ENCODE data around the gene U2AF1L4.

Gene U2AF1L4

GRCh38 chr19:35710784-35711723 is 34.2 kb downstream of the U2AF1L4 start:
- Histone ChIP-seq H3K4me3 (no peak overlapping the region), H3K27me3 (no peaks in the 10 kb centered on the region), H3K36me3 (no peaks in the 10 kb centered on the region), H3K9me3 (no peaks in the 10 kb centered on the region), H3K4me1 (peaks cover 0 to 10% (median 7%) of the 10 kb centered on the region in 4 donors), H3K27ac (no peak overlapping the region)
- intact Hi-C loops (cut with DNase I; ENCODE audit: low total_unique reads), result loop anchor here (10.0 kb wide), 1 partner anchor 586 kb away; no protein-coding TSS in a partner anchor
- TF ChIP-seq, protein P1, sequence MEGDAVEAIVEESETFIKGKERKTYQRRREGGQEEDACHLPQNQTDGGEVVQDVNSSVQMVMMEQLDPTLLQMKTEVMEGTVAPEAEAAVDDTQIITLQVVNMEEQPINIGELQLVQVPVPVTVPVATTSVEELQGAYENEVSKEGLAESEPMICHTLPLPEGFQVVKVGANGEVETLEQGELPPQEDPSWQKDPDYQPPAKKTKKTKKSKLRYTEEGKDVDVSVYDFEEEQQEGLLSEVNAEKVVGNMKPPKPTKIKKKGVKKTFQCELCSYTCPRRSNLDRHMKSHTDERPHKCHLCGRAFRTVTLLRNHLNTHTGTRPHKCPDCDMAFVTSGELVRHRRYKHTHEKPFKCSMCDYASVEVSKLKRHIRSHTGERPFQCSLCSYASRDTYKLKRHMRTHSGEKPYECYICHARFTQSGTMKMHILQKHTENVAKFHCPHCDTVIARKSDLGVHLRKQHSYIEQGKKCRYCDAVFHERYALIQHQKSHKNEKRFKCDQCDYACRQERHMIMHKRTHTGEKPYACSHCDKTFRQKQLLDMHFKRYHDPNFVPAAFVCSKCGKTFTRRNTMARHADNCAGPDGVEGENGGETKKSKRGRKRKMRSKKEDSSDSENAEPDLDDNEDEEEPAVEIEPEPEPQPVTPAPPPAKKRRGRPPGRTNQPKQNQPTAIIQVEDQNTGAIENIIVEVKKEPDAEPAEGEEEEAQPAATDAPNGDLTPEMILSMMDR (IDR thresholded peaks at IDR 0.05), result no peak
- DNase-seq, result no peak

- no peak for DNase-seq
- peaks cover 0 to 8% of the 10 kb centered on the region in 2 donors for H3K27me3 ChIP-seq
- H3K27ac ChIP-seq, result no peak overlapping the region
- H3K36me3 ChIP-seq, result no peaks in the 10 kb centered on the region
- TF ChIP-seq, protein P1 (IDR thresholded peaks at IDR 0.05), result no peak
- no peaks in the 10 kb centered on the region for H3K9me3 ChIP-seq
- intact Hi-C loops (cut with DNase I; ENCODE audit: low total_unique reads), result no loop called here
- H3K4me3 ChIP-seq, result no peak overlapping the region
- H3K4me1 ChIP-seq, result peaks cover 0 to under 1% (median 0%) of the 10 kb centered on the region in 4 donors
Observed at GRCh38 chr19:35708391-35708790, 36.8 kb downstream of the U2AF1L4 start.

- H3K9me3 ChIP-seq, result no peaks in the 10 kb centered on the region
- H3K27me3 ChIP-seq, result peaks cover 0 to 8% of the 10 kb centered on the region in 2 donors
- intact Hi-C loops (cut with DNase I; ENCODE audit: low total_unique reads), result no loop called here
- no peak within 1 kb of the TSS for H3K4me3 ChIP-seq
- H3K36me3 ChIP-seq, result no peaks in the 10 kb centered on the region
- H3K4me1 ChIP-seq, result peaks cover 0 to 15% (median 11%) of the 10 kb centered on the region in 4 donors
- no peak for DNase-seq
- no peak within 1 kb of the TSS for H3K27ac ChIP-seq
- TF ChIP-seq, protein P1 (IDR thresholded peaks at IDR 0.05), result no peak
Observed at GRCh38 chr19:35704218-35704617, 41.0 kb downstream of the U2AF1L4 start, which contains the start of gene ZBTB32. TSS of gene ZBTB32 (plus strand) at chr19:35704558. CDS start at chr19:35714627, 10,069 bp downstream.

GRCh38 chr19:35703343-35703742 is 41.9 kb downstream of the U2AF1L4 start:
- intact Hi-C loops (cut with DNase I; ENCODE audit: low total_unique reads), result no loop called here
- H3K36me3 ChIP-seq, result no peaks in the 10 kb centered on the region
- no peak overlapping the region for H3K4me3 ChIP-seq
- H3K27me3 ChIP-seq, result peaks cover 0 to 12% of the 10 kb centered on the region in 2 donors
- H3K4me1 ChIP-seq, result peaks cover 0 to 15% (median 11%) of the 10 kb centered on the region in 4 donors
- DNase-seq, result no peak
- no peak overlapping the region for H3K27ac ChIP-seq
- TF ChIP-seq, protein P1 (IDR thresholded peaks at IDR 0.05), result no peak
- H3K9me3 ChIP-seq, result no peaks in the 10 kb centered on the region

- H3K4me1 ChIP-seq, result peaks cover 0 to 15% (median 11%) of the 10 kb centered on the region in 4 donors
- H3K27ac ChIP-seq, result peak overlapping the region in 1 of 2 donors; percentile 25
- H3K9me3 ChIP-seq, result no peaks in the 10 kb centered on the region
- TF ChIP-seq, protein P1 (IDR thresholded peaks at IDR 0.05), result peak in 1 of 2 experiments; percentile 9
- DNase-seq, result peak; percentile 94 to 95
- H3K36me3 ChIP-seq, result no peaks in the 10 kb centered on the region
- intact Hi-C loops (cut with DNase I; ENCODE audit: low total_unique reads), result no loop called here
- peaks cover 0 to 13% of the 10 kb centered on the region in 2 donors for H3K27me3 ChIP-seq
- H3K4me3 ChIP-seq, result peak overlapping the region; percentile 55 to 59
Observed at GRCh38 chr19:35702223-35703012, 42.8 kb downstream of the U2AF1L4 start.

Data from tibial artery (tissue), 4 donors.